Left forelimb (tissue), 1 donor: ENCODE data around the gene OTULINL.

Experiments
- DNase-seq: peaks from one replicate; pipeline ENCODE4 v3.0.0-alpha.2; 2018; ENCODE audit warnings: low spot score

OTULINL gene

DNA sequence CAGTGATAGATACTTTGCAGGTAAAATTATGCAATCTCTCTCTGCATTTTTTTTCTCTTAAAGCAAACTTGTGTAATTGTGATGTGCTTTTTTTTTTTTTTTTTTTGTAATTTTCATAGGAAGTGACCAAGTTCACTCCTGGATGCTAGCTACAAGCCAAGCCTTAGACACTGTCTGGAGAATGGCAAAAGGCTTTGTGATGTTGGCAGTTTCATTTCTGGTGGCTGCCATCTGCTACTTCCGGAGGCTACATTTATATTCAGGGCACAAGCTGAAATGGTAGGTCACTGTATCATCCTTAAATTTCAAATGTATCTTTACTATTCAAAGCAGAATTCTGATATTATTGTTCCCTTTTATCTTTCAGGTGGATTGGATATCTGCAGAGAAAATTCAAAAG lies 19.3 kb downstream of the OTULINL start:
- DNase-seq, result no peak

DNA sequence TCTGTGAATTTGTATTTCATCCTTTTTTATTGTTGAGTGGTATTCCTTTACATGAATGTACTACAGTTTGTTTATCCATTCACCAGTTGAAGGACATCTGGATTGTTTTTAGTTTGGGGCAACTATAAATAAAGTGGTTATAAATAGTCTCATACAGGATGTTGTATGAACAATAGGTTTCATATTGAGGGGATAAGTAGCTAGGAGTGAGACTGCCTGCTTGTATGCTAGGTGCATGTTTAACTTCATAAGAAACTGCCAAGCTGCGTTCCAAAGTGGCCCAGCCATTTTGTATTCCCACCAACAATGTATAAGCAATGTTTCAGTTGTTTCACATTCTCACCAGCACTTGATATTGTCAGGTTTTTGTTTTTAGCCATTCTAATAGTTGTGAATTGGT lies 21.5 kb downstream of the OTULINL start:
- DNase-seq, result no peak

DNA sequence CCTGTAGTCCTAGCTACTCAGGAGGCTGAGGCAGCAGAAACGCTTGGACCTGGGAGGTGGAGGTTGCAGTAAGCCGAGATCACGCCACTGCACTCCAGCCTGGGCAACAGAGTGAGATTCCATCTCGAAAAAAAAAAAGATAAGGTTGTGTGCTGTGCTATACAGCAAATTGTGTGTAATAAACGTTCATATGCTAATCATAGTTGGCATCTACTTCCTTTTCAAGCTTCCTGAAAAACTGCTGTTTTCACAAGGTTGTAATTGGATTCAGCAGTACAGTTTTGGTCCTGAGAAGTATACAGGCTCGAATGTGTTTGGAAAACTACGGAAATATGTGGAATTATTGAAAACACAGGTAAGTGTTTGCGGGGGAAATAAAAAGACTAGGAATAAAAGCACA lies 25.5 kb downstream of the OTULINL start:
- DNase-seq, result no peak

DNA sequence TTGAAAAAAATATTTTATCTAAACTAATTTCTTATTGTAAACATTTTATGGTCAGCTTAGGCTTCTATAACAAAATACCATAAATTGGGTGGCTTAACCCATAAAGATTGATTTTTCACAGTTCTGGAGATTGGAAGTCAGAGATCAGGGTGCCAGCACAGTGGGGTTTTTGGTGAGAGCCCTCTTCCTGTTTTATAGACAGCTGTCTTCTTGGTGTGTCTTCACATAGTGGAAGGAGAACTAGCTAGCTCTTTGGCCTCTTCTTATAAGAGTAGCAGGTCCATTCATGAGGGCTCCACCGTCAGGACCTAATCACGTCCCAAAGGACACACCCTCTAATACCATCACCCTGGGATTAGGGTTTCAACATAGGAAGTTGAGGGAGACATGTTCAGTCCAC lies 26.6 kb downstream of the OTULINL start:
- no peak for DNase-seq

DNA sequence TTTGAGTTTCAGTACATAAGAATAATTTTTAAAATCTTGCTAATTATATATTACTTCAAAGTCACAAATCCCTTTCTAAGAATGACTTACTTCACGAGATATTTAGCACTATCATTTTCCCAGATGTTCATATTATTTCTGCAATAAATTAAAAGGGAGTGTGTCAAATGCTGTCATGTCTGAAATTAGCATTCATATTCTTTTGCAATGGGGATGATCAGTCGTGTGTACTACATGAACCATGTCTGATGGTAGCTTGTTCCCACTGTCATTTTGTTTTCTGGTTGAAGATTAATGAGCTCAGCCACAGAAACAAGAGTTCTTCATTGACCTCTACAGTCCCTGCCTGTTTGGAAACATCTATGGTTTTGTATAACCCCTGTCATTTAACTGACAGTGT lies 30.1 kb downstream of the OTULINL start:
- DNase-seq, result no peak

DNA sequence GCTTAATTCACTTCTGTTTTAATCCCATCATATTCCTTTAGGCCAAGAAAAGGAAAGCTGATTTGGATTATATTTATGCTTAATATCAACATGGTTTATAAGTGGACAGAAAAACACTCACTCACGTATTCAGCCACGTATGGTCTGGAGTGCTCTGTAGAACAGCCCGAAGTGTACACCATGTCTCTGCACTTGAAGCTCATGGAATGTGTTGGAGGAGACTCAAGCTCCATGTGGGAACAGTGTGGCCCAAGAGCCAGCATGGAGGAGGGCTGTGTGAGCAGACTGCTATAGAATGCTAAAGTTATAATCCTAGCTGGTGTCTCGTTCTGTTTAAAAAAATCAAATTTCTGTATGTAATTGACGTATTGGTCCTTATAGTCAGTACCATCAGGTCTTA lies 32.9 kb downstream of the OTULINL start:
- DNase-seq, result no peak

DNA sequence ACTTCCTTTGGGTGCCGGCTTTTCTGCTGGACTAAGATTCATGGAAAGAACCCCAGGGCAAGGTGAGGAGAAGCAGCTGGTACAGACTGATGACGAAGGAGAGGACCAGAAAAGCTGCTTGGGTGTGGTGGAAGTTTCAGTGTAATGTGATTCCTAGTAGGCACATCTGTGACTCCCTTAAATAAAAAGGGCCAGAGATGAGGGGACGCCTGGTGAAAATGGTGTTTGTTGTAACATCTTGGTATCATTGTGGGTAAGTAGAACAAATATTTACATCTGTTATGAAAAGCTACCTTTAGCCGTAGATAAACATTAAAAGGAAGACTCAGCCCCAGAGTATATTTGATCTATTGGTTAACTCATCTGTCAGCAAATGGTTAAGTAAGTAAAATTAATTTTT lies 33.8 kb downstream of the OTULINL start:
- no peak for DNase-seq

DNA sequence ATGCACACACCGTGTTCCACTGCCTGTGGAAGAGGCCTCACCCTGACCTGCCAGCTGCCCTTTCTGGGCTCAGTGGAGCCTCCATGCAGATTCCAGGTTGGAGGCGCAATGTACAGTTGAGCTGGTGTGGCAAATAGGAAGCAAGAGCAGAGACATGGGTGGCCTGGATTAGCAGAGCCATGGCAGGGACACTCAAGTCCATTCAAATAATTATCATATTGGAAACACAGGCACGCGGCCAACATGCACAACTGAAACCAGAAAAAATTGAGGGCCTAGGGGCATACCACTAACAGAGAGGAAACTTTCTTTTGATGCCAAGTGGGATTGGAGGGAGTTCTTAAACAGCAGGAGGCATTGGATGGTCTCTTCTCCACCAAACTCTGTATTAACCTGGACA lies 35.8 kb downstream of the OTULINL start:
- DNase-seq, result no peak

DNA sequence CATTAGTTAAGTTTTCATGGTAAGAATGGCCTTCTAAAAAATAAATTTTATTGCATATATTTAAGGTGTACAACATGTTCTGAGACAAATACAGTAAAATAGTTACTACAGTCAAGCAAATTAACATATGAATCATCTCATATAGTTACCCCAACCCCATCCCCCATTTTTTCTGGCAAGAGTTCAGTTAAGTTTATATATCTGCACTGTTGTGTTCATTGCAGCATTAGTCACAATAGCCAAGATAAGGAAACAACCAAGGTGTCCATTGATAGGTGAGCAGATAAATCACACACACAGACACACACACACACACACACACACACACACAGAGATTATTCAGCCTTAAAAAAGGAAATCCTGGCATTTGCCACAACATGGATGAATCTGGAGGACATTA lies 45.7 kb downstream of the OTULINL start:
- no peak for DNase-seq

DNA sequence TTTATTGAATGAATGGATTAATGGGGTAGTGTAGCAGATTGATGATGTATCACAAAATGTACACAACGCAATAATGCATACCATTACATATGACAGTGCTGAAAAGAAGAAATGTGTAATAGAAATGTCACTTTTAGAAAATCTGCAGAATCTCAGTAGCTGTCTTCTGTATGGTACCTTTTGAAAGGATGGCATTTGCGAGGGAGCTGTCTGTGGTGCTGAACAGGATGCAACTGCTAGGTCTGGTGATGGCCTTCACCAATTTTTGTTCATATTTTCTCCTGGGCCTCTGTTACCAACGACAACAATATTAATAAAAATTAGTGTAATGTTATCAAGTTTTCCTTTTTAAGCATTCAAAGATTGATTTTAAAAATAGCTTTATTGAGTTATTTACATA lies 46.8 kb downstream of the OTULINL start:
- no peak for DNase-seq

DNA sequence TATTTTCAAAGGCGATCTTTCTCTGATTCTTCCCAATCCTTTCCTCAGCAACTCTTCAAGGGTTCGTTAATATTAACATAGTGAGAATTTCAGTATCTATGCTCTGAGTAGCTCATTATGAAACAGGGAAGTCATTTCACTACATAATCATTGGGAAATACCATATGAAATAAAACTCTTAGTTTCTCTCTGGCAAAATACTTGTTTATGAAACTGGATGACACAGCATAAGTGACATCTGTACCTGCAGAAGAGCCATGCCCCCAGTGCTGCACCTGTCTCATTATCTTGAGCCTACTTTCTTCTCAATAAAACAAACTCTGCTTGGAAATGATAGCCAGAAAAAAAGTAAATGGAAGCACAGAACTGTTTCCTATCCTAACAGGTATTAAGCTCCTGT lies 49.1 kb downstream of the OTULINL start:
- DNase-seq, result no peak

DNA sequence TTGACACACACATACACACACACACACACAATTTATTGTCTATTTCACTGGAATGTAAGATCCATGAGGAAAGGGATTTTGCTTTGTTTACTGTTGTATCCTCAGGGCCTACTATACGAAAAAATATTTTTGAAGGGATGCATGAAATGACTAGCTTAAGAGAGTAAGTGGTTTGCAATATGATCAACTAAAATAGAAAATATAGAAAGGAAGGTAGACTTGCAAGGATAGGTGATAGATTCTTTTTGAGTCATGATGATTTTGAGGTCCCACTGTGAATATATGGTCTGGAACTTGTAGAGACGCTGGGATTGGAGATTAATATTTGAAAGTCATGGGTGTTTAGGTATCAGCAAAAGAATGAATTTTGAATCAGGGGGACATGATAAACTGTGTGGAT lies 54.1 kb downstream of the OTULINL start:
- DNase-seq, result no peak

DNA sequence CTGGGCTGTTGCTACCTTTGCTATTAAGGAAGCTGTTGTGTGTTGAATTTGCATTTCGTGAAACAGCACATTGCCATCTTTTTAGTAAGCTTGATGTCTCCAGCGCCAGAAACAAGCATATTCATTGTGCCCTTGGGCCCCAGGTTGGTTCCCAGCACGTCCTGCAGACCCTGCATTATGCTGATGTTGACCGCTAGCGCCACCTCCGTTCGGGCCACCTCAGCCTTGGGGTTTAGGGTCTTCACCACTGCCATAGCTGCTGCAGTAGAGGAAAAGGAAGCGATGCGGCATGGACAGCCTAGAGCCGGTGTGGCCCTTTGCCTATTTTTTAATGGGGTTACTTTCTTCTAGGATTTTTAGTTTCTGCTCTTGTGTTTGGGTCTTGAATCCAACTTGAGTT lies 59.2 kb downstream of the OTULINL start:
- no peak for DNase-seq

DNA sequence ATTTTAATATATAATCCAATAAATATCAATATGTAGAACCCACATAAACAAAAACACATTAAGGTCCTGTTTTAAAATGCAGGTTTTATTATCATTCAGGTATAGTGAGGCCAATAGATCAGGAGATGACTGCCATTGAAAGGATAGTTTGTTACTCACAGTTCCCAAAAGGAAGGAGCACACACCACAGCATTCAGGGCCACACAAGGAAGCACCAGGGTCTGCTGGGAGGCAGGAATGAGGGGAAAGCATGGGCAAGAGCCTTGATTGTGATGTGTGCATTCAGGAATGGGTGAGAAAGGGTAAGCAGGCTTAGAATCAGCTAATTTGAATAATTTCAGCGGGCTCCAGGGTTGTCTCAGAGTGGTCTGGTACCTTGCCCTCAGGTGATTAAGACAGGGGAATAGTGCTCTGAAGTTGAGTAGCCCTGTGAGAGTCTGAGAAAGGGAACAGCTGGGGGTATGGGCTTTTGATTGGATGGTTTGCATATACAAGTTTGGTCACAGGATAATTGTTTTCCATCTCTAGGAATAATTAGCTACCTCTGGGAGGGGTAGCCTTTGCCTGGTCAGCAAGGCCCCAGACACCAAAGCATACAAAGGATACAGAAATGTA lies 63.1 kb downstream of the OTULINL start:
- no peak for DNase-seq

DNA sequence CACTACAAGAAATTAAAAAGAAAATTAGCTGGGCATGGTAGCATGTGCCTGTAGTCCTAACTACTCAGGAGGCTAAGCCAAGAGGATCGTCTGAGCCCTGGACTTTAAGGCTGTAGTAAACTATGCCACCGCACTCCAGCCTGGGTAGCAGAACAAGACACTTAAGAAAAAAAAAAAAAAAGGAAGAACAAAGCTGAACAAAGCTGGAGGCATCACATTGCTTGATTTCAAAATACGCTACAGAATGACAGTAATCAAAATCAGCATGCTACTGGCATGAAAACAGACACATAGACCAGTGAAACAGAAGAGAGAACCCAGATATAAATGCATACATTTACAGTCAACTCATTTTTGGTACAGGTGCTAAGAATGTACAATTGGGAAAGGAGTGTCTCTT lies 68.5 kb downstream of the OTULINL start:
- DNase-seq, result no peak

DNA sequence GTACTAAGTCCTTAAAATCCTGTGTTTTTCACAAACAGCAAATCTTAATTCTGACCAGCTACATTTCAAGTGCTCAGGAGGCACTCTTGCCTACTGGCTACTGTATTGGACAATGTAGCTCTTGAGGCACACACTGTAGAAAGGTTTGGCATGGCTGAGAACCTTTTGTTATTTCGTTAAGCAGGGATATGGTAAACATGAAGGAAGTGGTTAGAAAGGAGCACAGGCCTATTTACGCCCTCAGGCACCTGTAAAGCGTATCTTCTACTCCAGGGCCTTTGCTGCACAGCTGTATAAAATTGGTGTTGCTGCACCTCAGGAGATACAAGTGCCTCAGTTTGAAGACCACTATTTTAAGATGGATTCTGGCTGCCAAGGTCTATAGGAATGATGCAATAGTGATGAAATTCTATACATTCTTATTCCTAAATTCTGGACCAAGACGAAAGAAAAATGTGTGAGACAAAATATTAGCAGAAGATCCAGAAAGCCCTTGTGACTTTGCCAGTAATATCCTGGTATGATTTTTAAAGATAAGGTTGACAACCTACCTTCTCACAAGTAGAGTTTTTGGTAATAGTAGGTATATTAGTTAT lies 73.7 kb downstream of the OTULINL start:
- DNase-seq, result no peak

DNA sequence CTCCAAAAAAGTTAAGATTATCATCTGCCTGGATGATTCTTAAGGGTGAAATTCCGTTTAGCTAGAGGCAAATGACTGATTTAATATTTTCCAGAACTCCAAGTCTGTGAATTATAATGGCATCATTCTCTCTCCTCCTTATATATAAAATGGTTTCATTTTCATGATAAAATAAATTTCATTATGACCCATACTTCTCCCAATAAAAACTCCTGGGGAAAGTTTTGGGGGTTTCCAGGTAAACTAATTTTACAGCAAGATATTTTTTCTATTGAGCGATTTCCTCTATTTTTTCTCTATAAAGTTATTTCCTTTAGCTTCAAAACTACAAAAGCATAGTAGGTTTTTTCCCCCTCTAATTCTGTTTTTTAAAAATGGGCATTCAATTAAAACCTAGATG lies 75.3 kb downstream of the OTULINL start:
- no peak for DNase-seq

DNA sequence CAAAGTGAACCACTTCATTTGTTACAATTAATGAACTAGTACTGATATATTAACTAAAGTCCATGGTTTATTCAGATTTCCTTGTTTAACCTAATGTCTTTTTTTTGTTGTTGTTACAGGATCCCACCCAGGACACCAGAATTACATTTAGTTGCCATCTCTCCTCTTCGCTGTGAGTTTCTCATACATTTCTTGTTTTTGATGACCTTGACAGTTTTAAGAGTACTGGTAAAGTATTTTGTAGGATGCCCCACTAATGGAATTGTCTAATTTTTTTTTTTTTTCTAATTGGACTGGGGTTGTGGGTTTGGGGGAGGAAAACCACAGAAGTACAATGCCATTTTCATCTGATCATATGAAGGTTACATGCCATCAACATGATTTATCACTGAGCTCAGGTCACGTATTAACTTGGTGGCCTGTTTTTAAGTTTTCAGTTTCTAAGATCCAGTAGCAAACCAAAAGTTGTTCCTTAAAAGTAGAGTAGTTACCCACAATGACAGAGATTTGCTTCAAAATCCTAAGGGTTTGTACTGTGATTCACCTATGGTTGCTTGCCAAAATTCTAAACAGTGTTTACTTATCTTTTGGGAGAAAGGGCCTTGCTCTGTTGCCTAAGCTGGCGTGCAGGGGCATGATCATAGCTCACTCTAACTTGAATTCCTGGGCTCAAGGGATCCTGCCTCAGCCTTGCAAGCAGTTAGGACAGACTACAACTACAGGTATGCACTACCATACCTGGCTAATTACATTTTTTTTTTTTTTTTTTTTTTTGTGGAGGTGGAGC lies 78.4 kb downstream of the OTULINL start:
- no peak for DNase-seq

DNA sequence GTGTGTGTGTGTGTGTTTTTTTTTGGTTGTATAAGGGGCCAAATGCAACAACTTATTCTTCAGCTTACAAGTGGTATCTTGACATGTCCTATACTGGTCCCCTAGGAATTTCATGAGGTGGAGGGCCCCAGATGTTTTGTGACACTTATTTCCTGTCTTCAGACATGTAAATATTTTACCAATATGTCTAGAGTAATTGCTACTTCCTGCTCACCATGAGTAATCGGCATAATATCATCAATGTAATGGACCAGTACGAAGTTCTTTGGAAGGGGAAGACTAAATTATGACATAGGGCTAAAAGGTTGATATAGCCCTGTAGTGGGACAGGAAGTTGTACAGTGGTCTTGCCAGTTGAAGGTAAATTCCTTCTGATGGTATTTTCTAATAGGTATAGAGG lies 79.2 kb downstream of the OTULINL start:
- DNase-seq, result no peak
